MM.1S (cell line): ENCODE results near the gene ST6GALNAC6.

Experiments used
- DNase-seq: peaks from one replicate; pipeline ENCODE4 v3.0.0-alpha.2; 2015
- H2AFZ ChIP-seq: fragments of 300-600 bp; sonication (generic); 2 replicates; pipeline ENCODE4 v1.6.0; 2016; ENCODE audit warnings: antibody characterized with exemption, low read length
- H3F3A ChIP-seq: fragments of 300-600 bp; sonication (generic); 2 replicates; pipeline ENCODE4 v1.6.1; 2016; ENCODE audit warnings: mild to moderate bottlenecking, antibody characterized with exemption, low read length, moderate library complexity, mixed read lengths; ENCODE audit not compliant: insufficient read depth
- H3K27ac ChIP-seq: fragments of 300-600 bp; sonication (generic); 2 replicates; pipeline ENCODE4 v1.5.1; 2016; ENCODE audit warnings: mild to moderate bottlenecking, low read length
- H3K27me3 ChIP-seq: fragments of 300-600 bp; sonication (generic); replicated peaks from 2 replicates; pipeline ENCODE4 v1.6.0; 2016; ENCODE audit warnings: low read length; ENCODE audit not compliant: insufficient read depth
- H3K36me3 ChIP-seq: fragments of 300-600 bp; sonication (generic); replicated peaks from 2 replicates; pipeline ENCODE4 v1.6.1; 2016; ENCODE audit warnings: mild to moderate bottlenecking, low read length, mixed read lengths; ENCODE audit not compliant: insufficient read depth
- H3K4me1 ChIP-seq: fragments of 300-600 bp; sonication (generic); 2 replicates; pipeline ENCODE4 v1.6.1; 2016; ENCODE audit warnings: low read length, mixed read lengths
- H3K4me2 ChIP-seq: fragments of 300-600 bp; sonication (generic); 2 replicates; pipeline ENCODE4 v1.6.0; 2016; ENCODE audit warnings: low read depth, low read length
- H3K4me3 ChIP-seq: fragments of 300-600 bp; sonication (generic); 2 replicates; pipeline ENCODE4 v1.5.1; 2016; ENCODE audit warnings: low read length, mixed read lengths
- H3K79me2 ChIP-seq: fragments of 300-600 bp; sonication (generic); 2 replicates; pipeline ENCODE4 v1.6.1; 2016; ENCODE audit warnings: mixed run types, low read length, mixed read lengths
- H3K9ac ChIP-seq: fragments of 300-600 bp; sonication (generic); 2 replicates; pipeline ENCODE4 v1.6.1; 2016; ENCODE audit warnings: low read length, mixed read lengths
- H3K9me2 ChIP-seq: fragments of 300-600 bp; sonication (generic); replicated peaks from 2 replicates; pipeline ENCODE4 v1.6.1; 2016; ENCODE audit warnings: mild to moderate bottlenecking, low read length, mixed read lengths; ENCODE audit not compliant: insufficient read depth
- H3K9me3 ChIP-seq: fragments of 300-600 bp; sonication (generic); replicated peaks from 2 replicates; pipeline ENCODE4 v1.6.1; 2016; ENCODE audit warnings: mild to moderate bottlenecking, low read length, mixed read lengths; ENCODE audit not compliant: insufficient read depth
- H4K20me1 ChIP-seq: fragments of 300-600 bp; sonication (generic); 2 replicates; pipeline ENCODE4 v1.6.1; 2016; ENCODE audit warnings: mild to moderate bottlenecking, low read length, moderate library complexity, mixed read lengths; ENCODE audit not compliant: insufficient read depth
- EZH2 ChIP-seq: fragments of 300-600 bp; sonication (generic); optimal IDR thresholded peaks from 2 replicates; pipeline ENCODE3; 2017; ENCODE audit warnings: low read depth, mild to moderate bottlenecking, antibody characterized with exemption, low read length, mixed read lengths
- EZH2phosphoT487 ChIP-seq: fragments of 300-600 bp; sonication (generic); IDR thresholded peaks from 2 replicates; pipeline ENCODE4 v1.6.1; 2018; ENCODE audit warnings: antibody characterized with exemption, low read length
- TF ChIP-seq, protein P1 (sequence below): fragments of 300-600 bp; sonication (generic); IDR thresholded peaks from 2 replicates; pipeline ENCODE4 v1.5.1; 2016; ENCODE audit warnings: antibody characterized with exemption, low read length, mixed read lengths

Gene ST6GALNAC6

DNA sequence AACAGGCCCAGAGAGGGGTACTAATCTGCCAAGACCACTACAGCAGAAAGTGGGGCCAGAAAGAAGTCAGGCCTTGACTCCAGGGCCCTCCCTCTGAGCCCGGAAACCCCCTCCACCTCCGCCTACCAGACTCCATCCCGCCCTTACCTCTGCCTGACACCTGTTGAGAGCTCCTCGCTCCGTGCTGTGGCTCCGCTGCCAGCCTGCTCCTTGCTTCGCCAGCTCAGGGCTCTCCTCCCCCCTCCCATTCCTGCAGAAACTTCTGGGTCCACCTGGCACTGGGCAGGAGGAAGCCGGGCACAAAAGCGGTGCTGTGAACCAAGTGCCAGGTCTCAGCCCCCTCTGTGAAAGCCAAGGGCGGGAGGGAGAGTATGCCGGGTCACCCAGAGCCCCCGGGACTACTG is 6.4 kb upstream of the ST6GALNAC6 start:
- Histone ChIP-seq H3K79me2 (peaks cover 20% of the 10 kb centered on the region), H3K4me1 (peaks cover 3% of the 10 kb centered on the region), H2AFZ (no peak overlapping the region), H3K27me3 (no peaks in the 10 kb centered on the region), H3K9me2 (no peaks in the 10 kb centered on the region), H3K4me3 (no peak overlapping the region), H3K36me3 (peaks cover 12% of the 10 kb centered on the region; the same call in 1 of the 2 replicates), H3K4me2 (no peak overlapping the region), H3K27ac (no peak overlapping the region), H3F3A (0 out of 2 replicates have a peak, but pooled peaks cover under 1% of the 10 kb centered on the region), H3K9ac (no peak overlapping the region), H4K20me1 (no peaks in the 10 kb centered on the region), H3K9me3 (no peaks in the 10 kb centered on the region)
- TF ChIP-seq EZH2: no peak
- TF ChIP-seq EZH2phosphoT487: no peak
- TF ChIP-seq, protein P1, sequence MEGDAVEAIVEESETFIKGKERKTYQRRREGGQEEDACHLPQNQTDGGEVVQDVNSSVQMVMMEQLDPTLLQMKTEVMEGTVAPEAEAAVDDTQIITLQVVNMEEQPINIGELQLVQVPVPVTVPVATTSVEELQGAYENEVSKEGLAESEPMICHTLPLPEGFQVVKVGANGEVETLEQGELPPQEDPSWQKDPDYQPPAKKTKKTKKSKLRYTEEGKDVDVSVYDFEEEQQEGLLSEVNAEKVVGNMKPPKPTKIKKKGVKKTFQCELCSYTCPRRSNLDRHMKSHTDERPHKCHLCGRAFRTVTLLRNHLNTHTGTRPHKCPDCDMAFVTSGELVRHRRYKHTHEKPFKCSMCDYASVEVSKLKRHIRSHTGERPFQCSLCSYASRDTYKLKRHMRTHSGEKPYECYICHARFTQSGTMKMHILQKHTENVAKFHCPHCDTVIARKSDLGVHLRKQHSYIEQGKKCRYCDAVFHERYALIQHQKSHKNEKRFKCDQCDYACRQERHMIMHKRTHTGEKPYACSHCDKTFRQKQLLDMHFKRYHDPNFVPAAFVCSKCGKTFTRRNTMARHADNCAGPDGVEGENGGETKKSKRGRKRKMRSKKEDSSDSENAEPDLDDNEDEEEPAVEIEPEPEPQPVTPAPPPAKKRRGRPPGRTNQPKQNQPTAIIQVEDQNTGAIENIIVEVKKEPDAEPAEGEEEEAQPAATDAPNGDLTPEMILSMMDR: no peak
- no peak for DNase-seq

DNA sequence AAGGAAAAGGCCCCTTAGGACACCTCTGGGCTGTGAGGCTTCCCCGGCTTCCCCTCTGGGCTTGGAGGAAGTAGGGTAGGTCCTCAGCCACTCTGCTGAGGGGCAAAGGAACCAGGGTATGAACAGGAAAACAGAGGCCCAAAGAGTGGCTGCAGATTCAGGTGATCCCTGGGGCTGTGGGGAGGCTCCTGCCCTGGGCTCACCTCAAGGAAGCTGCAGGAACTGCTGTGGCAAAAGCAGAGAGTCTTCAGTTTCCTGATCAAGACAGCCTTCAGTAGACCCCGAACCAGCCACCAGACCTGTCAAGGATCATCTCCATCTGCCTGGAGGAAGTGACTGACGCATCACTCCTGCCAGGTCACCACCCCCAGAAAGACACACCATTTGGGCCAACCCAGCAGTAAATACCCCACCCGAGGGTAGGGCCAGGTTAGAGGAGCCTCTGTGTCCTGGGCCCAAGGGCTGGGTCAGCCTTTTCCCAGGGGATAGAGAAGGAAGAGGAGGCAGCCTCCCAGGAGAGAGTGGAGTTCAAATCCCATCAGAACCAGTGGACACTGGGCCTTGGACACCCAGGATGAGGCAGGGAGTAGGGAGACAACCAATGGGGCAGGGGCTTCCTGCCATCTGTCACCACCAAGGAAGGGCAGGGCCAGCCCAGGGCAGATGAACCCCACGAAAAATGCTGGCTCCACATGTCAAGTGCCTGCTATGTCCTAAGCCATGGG is 5.8 kb upstream of the ST6GALNAC6 start:
- no peak for DNase-seq
- Histone ChIP-seq H3K4me1 (no peaks in the 10 kb centered on the region), H3K27me3 (no peaks in the 10 kb centered on the region), H3K9me2 (no peaks in the 10 kb centered on the region), H2AFZ (no peak overlapping the region), H3K79me2 (peaks cover 14% of the 10 kb centered on the region), H3F3A (no peaks in the 10 kb centered on the region), H3K4me2 (no peak overlapping the region), H4K20me1 (no peaks in the 10 kb centered on the region), H3K9ac (no peak overlapping the region), H3K9me3 (no peaks in the 10 kb centered on the region), H3K4me3 (no peak overlapping the region), H3K27ac (no peak overlapping the region), H3K36me3 (peaks cover 9% of the 10 kb centered on the region; the same call in 1 of the 2 replicates)
- TF ChIP-seq, protein P1: no peak
- no peak for TF ChIP-seq EZH2phosphoT487
- no peak for TF ChIP-seq EZH2

DNA sequence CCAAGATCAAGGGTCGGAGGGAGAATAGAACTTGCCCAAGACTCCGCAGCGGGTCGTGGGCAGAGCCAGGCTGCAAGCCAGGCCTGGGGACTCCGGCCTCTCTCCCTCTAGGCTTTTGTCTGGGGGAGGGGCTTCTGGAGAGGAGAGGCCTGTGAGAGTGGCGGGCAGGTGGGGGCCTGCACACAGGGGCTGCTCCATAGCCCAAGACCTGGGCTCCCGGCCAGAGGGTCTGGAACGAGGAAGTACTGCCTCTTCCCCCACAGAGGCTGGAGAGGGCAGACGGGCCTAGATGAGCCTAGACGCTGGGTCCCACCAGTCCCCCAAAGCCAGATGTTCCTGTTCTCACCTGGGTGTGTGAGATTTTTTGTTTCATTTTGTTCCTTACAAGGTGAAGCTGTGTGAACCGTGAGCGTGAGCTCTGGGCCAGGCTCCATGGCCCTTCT is 5.2 kb upstream of the ST6GALNAC6 start:
- Histone ChIP-seq H3K27me3 (no peaks in the 10 kb centered on the region), H3K27ac (no peak overlapping the region)
- no peak for DNase-seq

More for the DNA sequence above, 5.2 kb upstream of the ST6GALNAC6 start:
- Histone ChIP-seq H4K20me1 (no peaks in the 10 kb centered on the region), H3K36me3 (peaks cover 7% of the 10 kb centered on the region; the same call in 1 of the 2 replicates), H3K9me3 (no peaks in the 10 kb centered on the region), H3K4me3 (no peak overlapping the region), H3K9me2 (no peaks in the 10 kb centered on the region), H3F3A (no peaks in the 10 kb centered on the region), H3K4me2 (no peak overlapping the region), H2AFZ (no peak overlapping the region), H3K79me2 (peaks cover 8% of the 10 kb centered on the region; the same call in 1 of the 2 replicates), H3K9ac (no peak overlapping the region), H3K4me1 (no peaks in the 10 kb centered on the region; the same call in 1 of the 2 replicates)
- TF ChIP-seq, protein P1: no peak
- TF ChIP-seq EZH2phosphoT487 (no peak), EZH2 (no peak)
